ENCODE results near the gene FGF2.
"Not testable (repeated sequence)": the region's sequence is repeated elsewhere in the genome, so short reads cannot be mapped to it uniquely, and the experiment has no call there.

Gene FGF2

GRCh38 chr4:122815248-122815647 lies 11.4 kb upstream of the FGF2 start:
- no peak for DNase-seq

GRCh38 chr4:122816476-122816875 lies 10.2 kb upstream of the FGF2 start:
- no peak for DNase-seq

- DNase-seq = no peak
These were observed 6.8 kb upstream of the FGF2 start for GRCh38 chr4:122819708-122820449.

- no peak for DNase-seq
These were observed 5.5 kb upstream of the FGF2 start for GRCh38 chr4:122821092-122821491.

GRCh38 chr4:122822466-122822865 lies 4.2 kb upstream of the FGF2 start:
- no peak for DNase-seq

GRCh38 chr4:122823476-122823875 lies 3.2 kb upstream of the FGF2 start:
- no peak for DNase-seq

GRCh38 chr4:122824616-122825015 lies 2.0 kb upstream of the FGF2 start:
- no peak for DNase-seq

GRCh38 chr4:122826079-122826527 lies 528 bp upstream of the FGF2 start:
- DNase-seq = no peak

- DNase-seq = peak; percentile 7
These were observed 737 bp downstream of the FGF2 start for GRCh38 chr4:122827258-122827878.

GRCh38 chr4:122827879-122828601 lies 1.4 kb downstream of the FGF2 start:
- DNase-seq = no peak

- DNase-seq = no peak
These were observed 3.9 kb downstream of the FGF2 start for GRCh38 chr4:122830426-122831095.

- no peak for DNase-seq
These were observed 5.0 kb downstream of the FGF2 start for GRCh38 chr4:122831515-122832196.

GRCh38 chr4:122832732-122833131 lies 6.1 kb downstream of the FGF2 start:
- DNase-seq = no peak

- no peak for DNase-seq
These were observed 7.4 kb downstream of the FGF2 start for GRCh38 chr4:122833999-122834398.

- no peak for DNase-seq
These were observed 10.3 kb downstream of the FGF2 start for GRCh38 chr4:122836941-122837340.

GRCh38 chr4:122838034-122838433 lies 11.4 kb downstream of the FGF2 start:
- DNase-seq = no peak

- DNase-seq = no peak
These were observed 15.8 kb downstream of the FGF2 start for GRCh38 chr4:122842392-122842791.

- no peak for DNase-seq
These were observed 16.4 kb downstream of the FGF2 start for GRCh38 chr4:122842984-122843531.

- not testable (repeated sequence) for DNase-seq
These were observed 17.8 kb downstream of the FGF2 start for GRCh38 chr4:122844391-122844790.

GRCh38 chr4:122845066-122845465 lies 18.4 kb downstream of the FGF2 start:
- DNase-seq = no peak

- no peak for DNase-seq
These were observed 19.1 kb downstream of the FGF2 start for GRCh38 chr4:122845760-122846159.

GRCh38 chr4:122847931-122848330 lies 21.3 kb downstream of the FGF2 start:
- DNase-seq = no peak

All from activated gamma-delta T cell treated with Interleukin-2 at 50 U/mL for 16 hours (primary cell).